ENCODE measurements around the gene GPSM1.
"Not testable (repeated sequence)": the region's sequence is repeated elsewhere in the genome, so short reads cannot be mapped to it uniquely, and the experiment has no call there.

Gene GPSM1

GRCh38 chr9:136312436-136312835 lies 14.9 kb upstream of the GPSM1 start:
- no peak for DNase-seq (ENCODE audit: low spot score in 2 of 2)
- no peaks in the 10 kb centered on the region for H3K27me3 ChIP-seq (ENCODE audit: low read depth)
- in situ Hi-C loops (cut with MboI; ENCODE audit: low sequenced_read_pairs): no loop called here
- no peaks in the 10 kb centered on the region for H3K4me1 ChIP-seq
- H3K36me3 ChIP-seq (replicated peaks): no peaks in the 10 kb centered on the region
- no peak overlapping the region for H3K4me3 ChIP-seq
- peaks cover 15% of the 10 kb centered on the region for H3K9me3 ChIP-seq

GRCh38 chr9:136313111-136314055 lies 14.0 kb upstream of the GPSM1 start:
- peaks cover 13% of the 10 kb centered on the region for H3K9me3 ChIP-seq
- H3K4me3 ChIP-seq: no peak overlapping the region
- no peaks in the 10 kb centered on the region for H3K4me1 ChIP-seq

GRCh38 chr9:136314056-136314416 lies 13.3 kb upstream of the GPSM1 start:
- in situ Hi-C loops (cut with MboI; ENCODE audit: low sequenced_read_pairs): no loop called here
- DNase-seq (ENCODE audit: low spot score in 2 of 2): no peak
- Histone ChIP-seq H3K27me3 (ENCODE audit: low read depth) (no peaks in the 10 kb centered on the region), H3K4me3 (no peak overlapping the region), H3K36me3 (replicated peaks) (no peaks in the 10 kb centered on the region), H3K9me3 (peaks cover 12% of the 10 kb centered on the region), H3K4me1 (no peaks in the 10 kb centered on the region)

More at GRCh38 chr9:136313111-136314055, 14.0 kb upstream of the GPSM1 start:
- Histone ChIP-seq H3K36me3 (replicated peaks) (no peaks in the 10 kb centered on the region), H3K27me3 (ENCODE audit: low read depth) (no peaks in the 10 kb centered on the region)
- in situ Hi-C loops (cut with MboI; ENCODE audit: low sequenced_read_pairs): no loop called here
- no peak for DNase-seq (ENCODE audit: low spot score in 2 of 2)

DNA sequence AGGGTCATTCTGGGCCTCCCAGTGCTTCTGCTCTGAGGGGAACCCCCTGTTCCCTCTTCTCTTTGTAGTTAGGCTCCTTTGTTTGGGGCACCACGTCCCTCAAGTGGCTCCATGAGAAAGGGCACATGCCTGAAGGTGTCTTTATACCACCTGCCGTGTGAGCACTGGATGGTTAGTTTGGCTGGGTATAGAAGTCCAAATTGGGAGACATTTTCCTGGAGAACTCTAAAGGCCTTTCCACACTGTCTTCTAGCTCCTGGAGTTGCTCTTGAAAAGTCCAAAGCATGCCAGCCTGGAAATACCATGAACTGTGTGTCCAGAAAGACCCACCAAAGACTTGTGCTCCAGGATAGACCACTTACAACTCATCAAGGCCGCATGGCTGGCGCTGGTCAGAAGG lies 12.4 kb upstream of the GPSM1 start:
- H3K4me1 ChIP-seq: no peaks in the 10 kb centered on the region
- no peaks in the 10 kb centered on the region for H3K27me3 ChIP-seq (ENCODE audit: low read depth)
- H3K9me3 ChIP-seq: peaks cover 12% of the 10 kb centered on the region
- in situ Hi-C loops (cut with MboI; ENCODE audit: low sequenced_read_pairs): no loop called here
- no peaks in the 10 kb centered on the region for H3K36me3 ChIP-seq (replicated peaks)
- DNase-seq (ENCODE audit: low spot score in 2 of 2): no peak
- H3K4me3 ChIP-seq: no peak overlapping the region

DNA sequence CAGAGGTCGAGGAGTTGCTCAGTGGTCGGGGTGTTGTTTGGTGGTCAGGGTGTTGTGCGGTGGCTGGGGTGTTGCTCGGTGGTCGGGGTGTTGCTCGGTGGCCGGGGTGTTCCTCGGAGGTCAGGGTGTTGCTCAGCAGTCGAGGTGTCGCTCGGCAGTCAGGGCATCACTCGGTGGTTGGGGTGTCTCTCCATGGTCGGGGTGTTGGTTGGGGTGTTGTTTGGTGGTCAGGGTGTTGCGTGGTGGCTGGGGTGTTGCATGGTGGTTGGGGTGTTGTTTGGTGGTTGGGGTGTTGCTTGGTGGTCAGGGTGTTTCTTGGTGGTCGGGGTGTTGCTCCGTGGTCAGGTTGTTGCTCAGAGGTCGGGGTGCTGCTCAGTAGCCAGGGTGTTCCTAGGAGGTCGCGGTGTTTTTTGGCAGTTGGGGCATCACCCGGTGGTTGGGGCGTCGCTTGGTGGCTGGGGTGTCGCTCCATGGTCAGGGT lies 11.0 kb upstream of the GPSM1 start:
- H3K27me3 ChIP-seq (ENCODE audit: low read depth): no peaks in the 10 kb centered on the region
- no peak for DNase-seq (ENCODE audit: low spot score in 2 of 2)
- H3K4me3 ChIP-seq: no peak overlapping the region
- H3K4me1 ChIP-seq: no peaks in the 10 kb centered on the region
- no peaks in the 10 kb centered on the region for H3K36me3 ChIP-seq (replicated peaks)
- peaks cover 12% of the 10 kb centered on the region for H3K9me3 ChIP-seq
- in situ Hi-C loops (cut with MboI; ENCODE audit: low sequenced_read_pairs): no loop called here

GRCh38 chr9:136316896-136317676 lies 10.3 kb upstream of the GPSM1 start:
- Histone ChIP-seq H3K4me3 (no peak overlapping the region), H3K4me1 (no peaks in the 10 kb centered on the region), H3K36me3 (replicated peaks) (no peaks in the 10 kb centered on the region), H3K9me3 (peaks cover 12% of the 10 kb centered on the region), H3K27me3 (ENCODE audit: low read depth) (no peaks in the 10 kb centered on the region)
- in situ Hi-C loops (cut with MboI; ENCODE audit: low sequenced_read_pairs): no loop called here
- DNase-seq (ENCODE audit: low spot score in 2 of 2): no peak

DNA sequence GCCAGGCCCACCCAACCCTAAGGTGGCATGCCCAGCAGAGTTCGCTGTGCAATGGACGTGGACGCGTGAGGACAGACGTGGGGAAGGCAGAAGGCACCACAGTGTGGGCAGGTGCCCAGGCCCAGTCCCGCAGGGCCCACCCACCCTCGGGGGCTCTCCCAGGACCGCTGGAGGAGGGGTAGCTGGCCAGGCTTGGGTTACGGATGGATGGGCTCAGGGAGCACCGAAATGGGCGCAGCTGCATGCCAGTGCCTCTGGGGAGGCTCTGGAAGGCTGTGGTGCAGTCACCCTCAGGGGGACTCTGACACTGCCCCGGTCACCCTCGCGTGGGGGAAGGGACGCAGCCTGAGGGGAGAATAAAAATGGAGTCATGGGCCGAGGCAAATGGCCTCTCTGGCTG lies 9.6 kb upstream of the GPSM1 start:
- Histone ChIP-seq H3K27me3 (ENCODE audit: low read depth) (no peaks in the 10 kb centered on the region), H3K4me1 (no peaks in the 10 kb centered on the region), H3K4me3 (no peak overlapping the region), H3K9me3 (peaks cover 12% of the 10 kb centered on the region), H3K36me3 (replicated peaks) (no peaks in the 10 kb centered on the region)
- DNase-seq (ENCODE audit: low spot score in 2 of 2): no peak
- in situ Hi-C loops (cut with MboI; ENCODE audit: low sequenced_read_pairs): no loop called here

DNA sequence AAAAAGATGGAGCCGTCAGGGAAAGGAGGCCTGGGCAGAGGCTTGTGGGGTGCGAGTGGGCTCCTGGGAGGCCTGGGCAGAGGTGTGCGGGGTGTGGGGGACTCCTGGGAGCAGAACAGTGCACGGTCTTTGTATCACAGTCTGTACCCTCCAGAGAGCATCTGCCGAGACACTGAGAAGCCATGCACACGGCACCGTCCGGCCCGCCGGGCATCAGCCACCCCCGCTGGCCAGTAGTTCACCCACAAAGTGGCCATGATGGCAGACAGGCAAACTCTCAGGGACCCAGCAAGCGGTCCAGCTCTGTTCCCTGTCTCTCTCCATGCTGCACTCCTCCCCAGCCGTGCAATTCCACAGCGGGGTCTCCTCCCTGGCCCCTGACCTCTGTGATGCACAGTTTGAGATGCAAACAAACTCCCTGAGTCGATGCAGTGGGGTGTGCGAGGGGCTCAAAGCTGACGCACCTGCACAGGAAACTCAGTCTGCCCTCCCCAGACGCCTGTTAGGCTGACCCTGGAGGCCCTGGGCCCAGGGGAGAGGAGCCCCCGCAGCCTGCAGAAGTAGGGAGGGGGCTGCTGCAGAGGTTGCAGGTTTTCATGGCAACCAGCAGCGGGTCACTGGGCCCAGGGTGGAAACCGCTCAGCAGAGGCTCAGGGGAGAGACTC lies 9.1 kb upstream of the GPSM1 start:
- Histone ChIP-seq H3K27me3 (ENCODE audit: low read depth) (no peaks in the 10 kb centered on the region), H3K4me1 (no peaks in the 10 kb centered on the region), H3K9me3 (peaks cover 12% of the 10 kb centered on the region), H3K4me3 (no peak overlapping the region), H3K36me3 (replicated peaks) (no peaks in the 10 kb centered on the region)
- no peak for DNase-seq (ENCODE audit: low spot score in 2 of 2)
- in situ Hi-C loops (cut with MboI; ENCODE audit: low sequenced_read_pairs): no loop called here

DNA sequence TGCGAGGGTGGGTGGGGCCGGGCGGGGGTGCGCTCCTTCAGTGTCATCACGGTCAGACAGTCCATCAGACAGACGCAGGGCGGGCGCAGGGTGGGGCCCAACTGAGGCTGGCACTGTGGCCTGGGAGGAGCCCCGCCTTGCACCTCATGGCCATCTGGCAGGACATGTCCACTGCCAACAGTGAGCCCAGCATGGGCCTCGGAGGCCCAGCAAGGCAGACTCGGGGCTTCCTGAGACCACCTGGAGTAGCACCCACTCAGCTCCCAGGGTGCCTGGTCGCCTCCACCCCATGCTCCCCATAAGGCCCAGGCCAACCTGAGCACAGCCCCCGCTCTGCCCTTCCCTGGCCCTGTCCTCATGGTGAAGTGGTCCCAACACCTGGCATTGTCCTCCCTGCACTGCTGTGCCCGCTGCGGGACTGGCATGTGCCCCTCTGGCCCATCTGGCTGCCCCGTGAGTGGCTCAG lies 8.5 kb upstream of the GPSM1 start:
- in situ Hi-C loops (cut with MboI; ENCODE audit: low sequenced_read_pairs): no loop called here
- DNase-seq (ENCODE audit: low spot score in 2 of 2): no peak
- H3K27me3 ChIP-seq (ENCODE audit: low read depth): no peaks in the 10 kb centered on the region
- H3K9me3 ChIP-seq: peaks cover 12% of the 10 kb centered on the region
- no peaks in the 10 kb centered on the region for H3K4me1 ChIP-seq
- no peaks in the 10 kb centered on the region for H3K36me3 ChIP-seq (replicated peaks)
- H3K4me3 ChIP-seq: no peak overlapping the region

- in situ Hi-C loops (cut with MboI; ENCODE audit: low sequenced_read_pairs); H3K4me3 ChIP-seq; H3K36me3 ChIP-seq (replicated peaks); H3K4me1 ChIP-seq; H3K27me3 ChIP-seq (ENCODE audit: low read depth); DNase-seq (ENCODE audit: low spot score in 2 of 2): not testable (repeated sequence)
- peaks cover 12% of the 10 kb centered on the region for H3K9me3 ChIP-seq
Observed at GRCh38 chr9:136319244-136319643, 8.1 kb upstream of the GPSM1 start.

GRCh38 chr9:136319955-136320354 lies 7.4 kb upstream of the GPSM1 start:
- in situ Hi-C loops (cut with MboI; ENCODE audit: low sequenced_read_pairs); H3K27me3 ChIP-seq (ENCODE audit: low read depth); H3K36me3 ChIP-seq (replicated peaks); H3K4me3 ChIP-seq; H3K4me1 ChIP-seq; H3K9me3 ChIP-seq; DNase-seq (ENCODE audit: low spot score in 2 of 2): not testable (repeated sequence)

- H3K27me3 ChIP-seq (ENCODE audit: low read depth); H3K9me3 ChIP-seq; DNase-seq (ENCODE audit: low spot score in 2 of 2); H3K36me3 ChIP-seq (replicated peaks); H3K4me1 ChIP-seq; H3K4me3 ChIP-seq; in situ Hi-C loops (cut with MboI; ENCODE audit: low sequenced_read_pairs): not testable (repeated sequence)
Observed at GRCh38 chr9:136320972-136321371, 6.4 kb upstream of the GPSM1 start.

GRCh38 chr9:136321561-136321960 lies 5.8 kb upstream of the GPSM1 start:
- DNase-seq (ENCODE audit: low spot score in 2 of 2): no peak
- in situ Hi-C loops (cut with MboI; ENCODE audit: low sequenced_read_pairs): no loop called here
- Histone ChIP-seq H3K27me3 (ENCODE audit: low read depth) (no peaks in the 10 kb centered on the region), H3K36me3 (replicated peaks) (no peaks in the 10 kb centered on the region), H3K4me1 (no peaks in the 10 kb centered on the region), H3K4me3 (no peak overlapping the region), H3K9me3 (no peaks in the 10 kb centered on the region)
